Panc1 (cell line): ENCODE data around the gene DLEU7. TPM values are rescaled to one million over a fixed set of nuclear protein-coding genes. Genes with fewer than 3 reads are reported as not detected.

Source experiments
- ATAC-seq: fragments of 200-7000 bp; cut with Tn5 transposase; 2 replicates; pipeline ENCODE4 v1.9.1; 2020; ENCODE audit warnings: mild to moderate bottlenecking, moderate library complexity
- BruUV-seq: library from RNA; stranded (reverse); fragments of 400-500 nt; replicated peaks from 2 replicates; lab custom pipeline; 2021; lab: Mats Ljungman, UMichigan
- CTCF ChIA-PET: fragments of 300-600 bp; sonication (Branson Sonifier 250); formaldehyde crosslinking; loops from one replicate; lab custom pipeline; 2022; ENCODE audit warnings: antibody characterized with exemption; lab: Charles Lee
- POLR2A ChIA-PET: fragments of 300-600 bp; sonication (Branson Sonifier 250); formaldehyde crosslinking; loops from one replicate; lab custom pipeline; 2022; ENCODE audit warnings: antibody characterized with exemption; lab: Charles Lee
- DNase-seq: peaks from one replicate; pipeline ENCODE4 v3.0.0-alpha.2; 2010; ENCODE audit warnings: low read depth, low spot score
- H3K27ac ChIP-seq: 2 replicates; pipeline ENCODE4 v1.5.1; 2011; ENCODE audit warnings: mild to moderate bottlenecking, low read length, inconsistent platforms
- H3K27me3 ChIP-seq: fragments of 200-500 bp; sonication (Bioruptor generic); 2 replicates; pipeline ENCODE4 v1.6.0; 2014; ENCODE audit warnings: low read length, inconsistent platforms; ENCODE audit not compliant: control insufficient read depth, insufficient read depth
- H3K36me3 ChIP-seq: fragments of 200-500 bp; sonication (Bioruptor generic); 2 replicates; pipeline ENCODE4 v1.5.1; 2014; ENCODE audit warnings: inconsistent platforms, mild to moderate bottlenecking, low read length, moderate library complexity; ENCODE audit not compliant: control insufficient read depth, insufficient read depth
- H3K4me1 ChIP-seq: 2 replicates; pipeline ENCODE4 v1.5.1; 2011; ENCODE audit warnings: inconsistent platforms, mild to moderate bottlenecking, low read length, moderate library complexity; ENCODE audit not compliant: control insufficient read depth, insufficient read depth
- H3K4me3 ChIP-seq, 2 experiments: 2 replicates each; pipeline ENCODE4 v1.5.1; 2011 to 2012; ENCODE audit warnings: low read depth in 2 of 2, low read length in 2 of 2, mild to moderate bottlenecking in 2 of 2, inconsistent platforms in 1 of 2, moderate library complexity in 1 of 2
- H3K9me3 ChIP-seq: fragments of 200-500 bp; sonication (Bioruptor generic); 2 replicates; pipeline ENCODE4 v1.5.1; 2014; ENCODE audit warnings: low read depth, mild to moderate bottlenecking, inconsistent platforms, low read length, moderate library complexity; ENCODE audit not compliant: control insufficient read depth, insufficient read depth
- CTCF ChIP-seq: fragments of 450-650 bp; IDR thresholded peaks from 2 replicates; pipeline ENCODE4 v1.5.1; 2017; ENCODE audit warnings: mild to moderate bottlenecking
- REST ChIP-seq, 2 experiments: IDR thresholded peaks; 2 replicates each; pipeline ENCODE4 v1.6.1; 2011 to 2012; ENCODE audit warnings: low read depth in 2 of 2, control low read depth in 1 of 2, low read length in 1 of 2, mild to moderate bottlenecking in 1 of 2, moderate library complexity in 1 of 2; ENCODE audit not compliant: insufficient read depth in 1 of 2
- TCF7L2 ChIP-seq: IDR thresholded peaks from 2 replicates; pipeline ENCODE4 v1.6.1; 2011; ENCODE audit warnings: mild to moderate bottlenecking, low read depth, low read length, inconsistent platforms
- in situ Hi-C: cut with HindIII; loops from 2 replicates; pipeline ENCODE4 v1.10.0; 2016; ENCODE audit warnings: low sequenced_read_pairs, low pct_unique_long_range_greater_than_20kb
- intact Hi-C: fragments of 100-400 bp; cut with micrococcal nuclease; formaldehyde crosslinking; loops from one replicate; pipeline ENCODE4 v1.10.0; 2022; ENCODE audit not compliant: unreplicated experiment
- total RNA-seq: library from RNA; stranded (reverse); gene quantifications from one replicate; pipeline ENCODE4 v1.2.1, GENCODE V29; 2021; ENCODE audit not compliant: unreplicated experiment

DLEU7 gene
- total RNA-seq, 1 experiment from 2014 or later: not detected

GRCh38 chr13:50801087-50801931, 42.2 kb downstream of the DLEU7 start:
- Histone ChIP-seq H3K4me1 (peaks cover 9% of the 10 kb centered on the region; the same call in 1 of the 2 replicates), H3K4me3 (no peak overlapping the region), H3K27me3 (no peaks in the 10 kb centered on the region), H3K36me3 (no peaks in the 10 kb centered on the region), H3K27ac (peak overlapping the region; percentile 66), H3K9me3 (no peaks in the 10 kb centered on the region; the same call in 1 of the 2 replicates)
- ATAC-seq (peak; percentile 87), DNase-seq (peak; percentile 38)
- no TSS peak for BruUV-seq
- in situ Hi-C loops (no loop called here), intact Hi-C loops (loop anchor here (5.0 to 10.0 kb wide), 2 partner anchors 717 to 824 kb away; no protein-coding TSS in a partner anchor)
- ChIA-PET POLR2A (interaction anchor here (0.6 kb wide), 1 partner anchor 684 kb away, joined by 4 read pairs; no protein-coding TSS in a partner anchor), CTCF (no interaction called here)
- TF ChIP-seq TCF7L2 (no peak), REST (IDR thresholded peaks at IDR 0.05; ENCODE audit: insufficient read depth in 1 of 2, low read depth in 2 of 2, low read length in 1 of 2) (no peak), CTCF (peak; percentile 74)

GRCh38 chr13:50800091-50800739, 43.3 kb downstream of the DLEU7 start:
- H3K4me3 ChIP-seq: no peak overlapping the region
- ChIA-PET CTCF (no interaction called here), POLR2A (interaction anchor here (0.6 kb wide), 1 partner anchor 683 kb away, joined by 4 read pairs; no protein-coding TSS in a partner anchor)
- in situ Hi-C loops: no loop called here
- ATAC-seq: no peak
- H3K4me1 ChIP-seq: peaks cover 9% of the 10 kb centered on the region; the same call in 1 of the 2 replicates
- intact Hi-C loops: loop anchor here (5.0 to 10.0 kb wide), 2 partner anchors 715 to 823 kb away; no protein-coding TSS in a partner anchor
- DNase-seq: no peak
- no peak for TF ChIP-seq CTCF
- H3K27ac ChIP-seq: peak overlapping the region; percentile 44
- BruUV-seq: no TSS peak
- no peaks in the 10 kb centered on the region; the same call in 1 of the 2 replicates for H3K9me3 ChIP-seq
- H3K27me3 ChIP-seq: no peaks in the 10 kb centered on the region
- H3K36me3 ChIP-seq: no peaks in the 10 kb centered on the region
